ENCODE data around the gene HBB. TPM values are rescaled to one million over a fixed set of nuclear protein-coding genes. Genes with fewer than 3 reads are reported as not detected.

HBB gene
- total and polyA plus RNA-seq, 2 of the 4 experiments (the other 2 are of a cell fraction), result 0.24 TPM; not detected in 1

DNA sequence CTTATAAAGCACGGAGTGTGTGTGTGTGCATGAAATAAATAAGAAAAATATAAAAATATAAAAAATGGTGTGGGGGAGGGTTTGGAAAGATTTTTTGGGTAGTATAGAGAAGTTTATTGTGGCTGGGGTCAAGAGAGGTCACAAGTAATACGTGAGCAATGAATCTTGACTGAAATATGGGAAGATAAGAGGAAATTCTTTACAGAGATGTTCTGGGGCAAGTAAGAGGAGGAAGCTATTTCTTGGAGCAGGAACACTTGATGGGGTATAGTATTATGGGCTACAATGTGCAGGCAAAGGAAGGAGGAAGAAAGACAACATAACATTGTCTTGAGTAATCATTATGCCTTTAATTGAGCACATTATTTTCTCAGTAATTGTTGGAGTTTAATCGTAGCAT is 5.3 kb upstream of the HBB start:
- Histone ChIP-seq H2AK9ac (replicated peaks; ENCODE audit: low read depth, low read length, poor library complexity) (no peak overlapping the region), H3K9me3 (ENCODE audit: control insufficient read depth, insufficient read depth, low read length) (no peaks in the 10 kb centered on the region), H2BK120ac (ENCODE audit: low read depth, low read length) (no peak overlapping the region), H3K23ac (ENCODE audit: low read depth, low read length) (no peak overlapping the region), H3K27me3 (ENCODE audit: control insufficient read depth, insufficient read depth, low read length) (no peaks in the 10 kb centered on the region), H3K9me1 (ENCODE audit: insufficient read depth, low read length) (peaks cover 6% of the 10 kb centered on the region; the same call in 1 of the 2 replicates), H2BK15ac (ENCODE audit: low read depth, low read length) (no peak overlapping the region), H3K79me1 (ENCODE audit: low read depth in 1 of 2, low read length in 2 of 2) (no peaks in the 10 kb centered on the region), H3K4me1 (ENCODE audit: control insufficient read depth, insufficient read depth, low read length) (peaks cover 3% of the 10 kb centered on the region), H3K4ac (ENCODE audit: low read depth, low read length) (no peak overlapping the region), H4K91ac (ENCODE audit: insufficient read depth, low read depth, low read length) (no peak overlapping the region), H3K4me3 (ENCODE audit: insufficient read depth, low read depth, low read length) (no peak overlapping the region), H2BK5ac (ENCODE audit: low read depth, low read length, poor library complexity, severe bottlenecking) (no peak overlapping the region), H2AFZ (replicated peaks; ENCODE audit: low read length, poor library complexity) (no peak overlapping the region), H3K9ac (ENCODE audit: low read depth, low read length) (no peak overlapping the region), H3K27ac (ENCODE audit: insufficient read depth, low read length) (no peak overlapping the region), H3K14ac (replicated peaks; ENCODE audit: low read depth, low read length) (no peak overlapping the region), H4K20me1 (ENCODE audit: insufficient read depth, low read length) (no peaks in the 10 kb centered on the region), H3K36me3 (ENCODE audit: control insufficient read depth, insufficient read depth, low read length) (no peaks in the 10 kb centered on the region), H4K8ac (ENCODE audit: low read depth in 2 of 2, low read length in 2 of 2) (no peak overlapping the region), H3K4me2 (ENCODE audit: low read depth, low read length) (no peak overlapping the region), H4K5ac (ENCODE audit: low read depth, low read length) (no peak overlapping the region; the same call in 1 of the 2 replicates), H2AK5ac (ENCODE audit: low read depth, low read length) (no peak overlapping the region), H3K18ac (ENCODE audit: low read depth, low read length) (no peak overlapping the region), H2BK20ac (ENCODE audit: low read depth, low read length) (no peak overlapping the region), H3K56ac (ENCODE audit: extremely low read depth, insufficient read depth, low read length) (no peak overlapping the region)
- WGBS, 2 experiments (ENCODE audit: extremely low coverage in 2 of 2, insufficient read length in 1 of 2), result 20% methylated on average over 1 of the region's 3 CpGs; no CpG with 5 or more reads in 1 of the 2 experiments
- dilution Hi-C loops (cut with HindIII; ENCODE audit: low sequenced_read_pairs, unreplicated experiment), result no loop called here
- in situ Hi-C loops (cut with MboI; ENCODE audit: low sequenced_read_pairs), result no loop called here
- DNase-seq (no peak), ATAC-seq (ENCODE audit: low read depth) (no peak)
- TF ChIP-seq RCOR1 (IDR thresholded peaks at IDR 0.05; ENCODE audit: insufficient replicate concordance, low read length) (no peak), FOS (IDR thresholded peaks at IDR 0.05; ENCODE audit: low read depth, low read length) (no peak), NFE2L2 (IDR thresholded peaks at IDR 0.05; ENCODE audit: low read depth, low read length) (no peak), RFX5 (IDR thresholded peaks at IDR 0.05; ENCODE audit: low read depth, low read length) (no peak), MAZ (IDR thresholded peaks at IDR 0.05; ENCODE audit: borderline replicate concordance, low read depth, low read length) (no peak), BHLHE40 (IDR thresholded peaks at IDR 0.05; ENCODE audit: low read depth, low read length) (no peak), CEBPB (IDR thresholded peaks at IDR 0.05; ENCODE audit: low read depth, low read length) (no peak), RAD21 (IDR thresholded peaks at IDR 0.05; ENCODE audit: low read length) (no peak), SMC3 (IDR thresholded peaks at IDR 0.05; ENCODE audit: low read depth, low read length) (no peak)
- TF ChIP-seq, protein P1, sequence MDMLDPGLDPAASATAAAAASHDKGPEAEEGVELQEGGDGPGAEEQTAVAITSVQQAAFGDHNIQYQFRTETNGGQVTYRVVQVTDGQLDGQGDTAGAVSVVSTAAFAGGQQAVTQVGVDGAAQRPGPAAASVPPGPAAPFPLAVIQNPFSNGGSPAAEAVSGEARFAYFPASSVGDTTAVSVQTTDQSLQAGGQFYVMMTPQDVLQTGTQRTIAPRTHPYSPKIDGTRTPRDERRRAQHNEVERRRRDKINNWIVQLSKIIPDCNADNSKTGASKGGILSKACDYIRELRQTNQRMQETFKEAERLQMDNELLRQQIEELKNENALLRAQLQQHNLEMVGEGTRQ (IDR thresholded peaks at IDR 0.05; ENCODE audit: low read depth, low read length), result no peak
- TF ChIP-seq, protein P2, sequence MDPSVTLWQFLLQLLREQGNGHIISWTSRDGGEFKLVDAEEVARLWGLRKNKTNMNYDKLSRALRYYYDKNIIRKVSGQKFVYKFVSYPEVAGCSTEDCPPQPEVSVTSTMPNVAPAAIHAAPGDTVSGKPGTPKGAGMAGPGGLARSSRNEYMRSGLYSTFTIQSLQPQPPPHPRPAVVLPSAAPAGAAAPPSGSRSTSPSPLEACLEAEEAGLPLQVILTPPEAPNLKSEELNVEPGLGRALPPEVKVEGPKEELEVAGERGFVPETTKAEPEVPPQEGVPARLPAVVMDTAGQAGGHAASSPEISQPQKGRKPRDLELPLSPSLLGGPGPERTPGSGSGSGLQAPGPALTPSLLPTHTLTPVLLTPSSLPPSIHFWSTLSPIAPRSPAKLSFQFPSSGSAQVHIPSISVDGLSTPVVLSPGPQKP (IDR thresholded peaks at IDR 0.05; ENCODE audit: borderline replicate concordance, low read depth, low read length), result no peak
- intact Hi-C loops (cut with micrococcal nuclease), result no loop called here
- ChIA-PET CTCF (no interaction called here), POLR2A (ENCODE audit: unreplicated experiment) (no interaction called here)
- no TSS peak for BruUV-seq (replicated peaks)
